ENCODE results near the gene DNPH1.

DNA sequence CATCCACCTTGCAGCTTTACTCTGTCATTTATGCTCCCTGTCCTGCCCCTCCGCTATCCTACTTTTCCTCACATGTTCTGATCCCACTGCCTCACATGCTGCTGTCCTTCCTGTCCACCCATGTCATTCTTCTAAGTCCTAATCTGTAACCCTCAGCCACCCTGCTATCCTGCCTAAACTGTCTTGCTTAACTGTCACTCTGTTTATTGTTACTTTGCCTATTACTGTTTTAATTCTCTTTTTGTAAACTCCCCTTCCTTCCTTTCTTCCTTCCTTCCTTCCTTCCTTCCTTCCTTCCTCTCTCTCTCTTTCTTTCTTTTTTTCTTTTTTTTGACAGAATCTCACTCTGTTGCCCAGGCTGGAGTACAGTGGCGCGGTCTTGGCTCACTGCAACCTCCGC is 45.8 kb downstream of the DNPH1 start:
- TF ChIP-seq ZNF274 (IDR thresholded peaks at IDR 0.05; ENCODE audit: low read depth, low read length) (no peak), YY1 (IDR thresholded peaks at IDR 0.05; ENCODE audit: insufficient read depth, insufficient read length) (no peak), SUZ12 (IDR thresholded peaks at IDR 0.05; ENCODE audit: extremely low read depth, insufficient read depth, insufficient read length) (no peak)
